HG03457 (cell line): Measurements from ENCODE around the gene CLHC1.
"Not testable (repeated sequence)": the region's sequence is repeated elsewhere in the genome, so short reads cannot be mapped to it uniquely, and the experiment has no call there.

ENCODE experiments used
- ATAC-seq: cut with Tn5 transposase; IDR thresholded peaks from one replicate; pipeline ENCODE4 v1.9.1; 2021; ENCODE audit warnings: moderate number of reproducible peaks; ENCODE audit not compliant: unreplicated experiment

The CLHC1 gene

DNA sequence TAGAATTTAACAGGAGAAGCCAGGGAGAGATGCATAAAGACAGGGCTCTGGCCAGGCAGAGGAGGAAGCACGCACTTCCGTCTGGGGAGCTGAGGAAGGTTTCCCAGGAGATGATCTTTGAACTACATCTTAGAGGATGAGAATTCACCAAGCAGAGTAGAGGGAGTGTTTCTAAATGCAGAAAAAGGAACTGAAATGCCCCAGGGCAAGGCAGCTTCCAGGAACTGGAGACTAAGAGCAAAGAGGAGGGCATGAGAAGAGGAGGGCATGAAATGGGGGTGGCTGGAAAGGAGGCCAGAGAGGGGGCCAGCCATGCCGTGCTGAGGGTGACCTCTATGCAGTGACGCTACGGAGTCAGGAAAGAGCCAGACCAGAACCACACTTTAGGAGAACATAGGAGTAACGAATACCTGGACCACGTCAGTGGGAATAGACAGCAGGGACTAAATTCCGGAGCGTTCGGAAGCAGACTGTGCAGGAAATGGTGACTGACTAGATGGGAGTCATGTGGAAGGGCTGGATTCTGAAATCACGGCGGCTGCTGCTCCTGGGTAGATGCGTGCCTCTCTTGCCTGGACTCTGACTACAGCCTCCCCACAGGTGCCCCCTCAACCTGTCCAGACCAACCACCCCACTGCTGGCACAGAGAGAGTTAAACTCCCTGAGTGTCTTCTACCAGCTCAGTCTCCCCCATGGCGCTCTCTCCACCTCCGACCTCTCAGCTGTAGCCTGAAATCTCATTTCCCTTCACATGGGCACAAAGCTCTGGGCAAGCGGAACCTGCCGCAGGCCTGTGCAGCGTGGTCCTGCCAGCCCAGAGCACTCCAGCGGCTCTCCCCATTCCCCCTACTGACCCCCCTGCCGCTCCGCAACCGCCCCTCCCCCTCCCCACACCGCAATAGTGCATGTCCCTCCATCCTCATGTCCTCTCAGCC lies 94.8 kb downstream of the CLHC1 start:
- no peak for ATAC-seq

DNA sequence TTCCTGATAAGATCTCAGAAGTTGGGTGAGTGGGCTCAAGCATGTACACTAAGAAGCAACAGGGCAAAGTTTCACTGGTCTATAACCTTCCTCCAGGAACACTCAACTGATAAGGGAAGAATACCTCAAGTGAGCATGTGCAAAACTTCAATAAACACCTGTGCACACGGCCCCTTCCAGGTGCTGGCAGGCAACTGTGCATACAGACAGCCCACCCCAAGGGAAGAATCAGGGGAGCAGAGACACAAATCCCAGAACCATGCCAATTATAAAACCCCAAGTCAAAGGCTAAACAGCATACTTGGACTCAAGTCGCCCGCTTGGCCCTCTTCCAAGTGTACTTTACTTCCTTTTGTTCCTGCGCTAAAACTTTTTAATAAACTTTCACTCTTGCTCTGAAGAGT lies 96.0 kb downstream of the CLHC1 start:
- ATAC-seq, result no peak

DNA sequence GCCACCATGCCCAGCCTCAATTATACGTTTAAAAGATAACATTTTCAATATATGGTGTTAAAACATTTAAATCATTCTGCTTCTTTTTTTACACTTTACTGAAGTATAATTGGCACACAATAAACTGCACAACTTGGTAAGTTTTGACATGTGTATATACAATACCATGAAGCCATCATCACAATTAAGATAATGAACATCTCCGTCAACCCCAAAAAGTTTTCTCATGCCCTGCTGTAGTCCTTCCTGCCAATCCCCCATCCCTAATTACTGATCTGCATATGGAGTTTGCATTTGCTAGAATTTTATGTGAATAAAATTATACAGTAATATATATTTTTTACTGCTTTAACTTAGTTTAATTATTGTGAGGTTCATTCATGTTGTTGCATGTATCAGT lies 96.6 kb downstream of the CLHC1 start:
- no peak for ATAC-seq

DNA sequence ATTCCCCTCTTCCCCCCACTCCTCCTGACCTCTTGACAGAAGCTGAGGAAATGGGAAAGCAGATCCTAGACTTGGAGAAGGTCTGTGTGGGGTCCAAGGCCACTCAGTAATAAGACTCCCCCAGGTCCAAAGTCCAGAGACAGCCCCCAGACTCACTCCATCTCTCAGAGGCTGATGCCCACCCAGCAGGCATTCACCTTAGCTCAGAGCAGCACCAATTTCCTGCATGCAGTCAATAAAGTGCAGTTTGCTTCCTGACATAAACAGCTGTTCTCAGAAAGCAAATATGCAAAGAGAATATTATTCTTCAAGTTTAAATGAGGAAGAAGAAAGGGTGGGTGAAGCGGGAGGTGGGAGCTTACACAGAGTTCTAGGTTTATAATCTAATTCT lies 97.8 kb downstream of the CLHC1 start:
- no peak for ATAC-seq

DNA sequence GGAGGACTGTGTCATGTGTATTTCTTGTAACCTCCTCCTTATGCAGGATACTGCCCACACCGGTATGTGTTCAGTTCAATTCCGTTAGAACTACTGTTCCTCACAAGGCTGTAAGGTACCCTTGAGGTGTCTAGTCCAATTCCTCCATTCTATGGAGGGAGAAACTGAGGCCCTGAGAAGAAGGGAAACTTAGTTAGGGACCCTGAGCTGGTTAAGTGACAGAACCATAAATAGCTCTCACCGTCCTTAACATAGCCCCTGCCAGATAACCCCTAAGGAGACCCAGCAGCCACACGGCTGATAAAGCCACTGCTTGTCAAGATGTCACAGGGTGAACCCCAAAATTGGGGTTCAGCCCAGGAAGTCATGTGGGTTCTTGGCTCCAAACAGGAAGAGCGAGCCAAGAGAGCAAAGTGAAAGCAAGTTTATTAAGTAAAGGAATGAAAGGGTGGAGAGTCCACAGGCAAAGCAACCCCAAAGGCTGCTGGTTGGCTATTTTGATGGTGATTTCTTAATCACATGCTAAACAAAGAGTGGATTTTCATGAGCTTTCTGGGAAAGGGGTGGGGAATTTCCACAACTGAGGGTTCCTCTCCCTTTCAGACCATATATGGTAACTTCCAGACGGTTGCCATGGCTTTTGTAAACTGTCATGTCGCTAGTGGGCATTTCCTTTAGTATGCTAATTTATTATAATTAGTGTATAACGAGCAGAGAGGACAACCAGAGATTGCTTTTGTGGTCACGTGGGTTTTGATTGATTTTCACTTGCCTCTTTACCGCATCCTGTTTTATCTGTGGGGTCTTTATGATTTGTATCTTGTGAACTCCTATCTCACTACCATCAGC lies 98.4 kb downstream of the CLHC1 start:
- ATAC-seq, result no peak

DNA sequence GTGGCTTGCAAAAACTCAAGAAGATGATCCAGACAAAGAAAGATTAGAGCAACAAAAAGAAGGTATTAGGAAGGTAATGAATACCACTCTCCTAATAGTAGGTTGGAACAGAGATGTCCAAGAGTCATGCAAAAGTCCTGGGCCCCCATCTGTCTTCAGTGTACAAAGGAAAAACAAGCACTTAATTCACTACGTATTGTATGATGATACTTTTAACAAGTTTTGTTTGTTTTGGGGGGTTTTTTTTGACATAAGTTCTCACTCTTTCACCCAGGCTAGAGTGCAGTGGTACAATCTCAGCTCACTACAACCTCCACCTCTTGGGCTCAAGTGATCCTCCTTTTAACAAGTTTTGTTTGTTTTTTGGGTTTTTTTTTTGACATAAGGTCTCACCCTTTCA lies 101.2 kb downstream of the CLHC1 start:
- no peak for ATAC-seq

DNA sequence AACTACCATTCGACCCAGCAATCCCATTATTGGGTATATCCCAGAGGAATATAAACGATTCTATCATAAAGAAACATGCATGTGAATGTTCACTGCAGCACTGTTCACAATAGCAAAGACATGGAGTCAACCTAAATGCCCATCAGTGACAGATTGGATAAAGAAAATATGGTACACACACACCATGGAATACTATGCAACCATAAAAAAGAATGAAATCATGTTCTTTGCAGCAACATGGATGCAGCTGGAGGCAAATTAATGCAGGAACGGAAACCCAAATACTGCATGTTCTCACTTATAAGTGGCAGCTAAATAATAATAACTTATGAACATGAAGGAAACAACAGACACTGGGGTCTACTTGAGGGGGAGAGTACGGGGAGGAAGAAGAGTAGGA lies 105.5 kb downstream of the CLHC1 start:
- not testable (repeated sequence) for ATAC-seq
